ENCODE measurements around the gene SIGLEC12.

DNA sequence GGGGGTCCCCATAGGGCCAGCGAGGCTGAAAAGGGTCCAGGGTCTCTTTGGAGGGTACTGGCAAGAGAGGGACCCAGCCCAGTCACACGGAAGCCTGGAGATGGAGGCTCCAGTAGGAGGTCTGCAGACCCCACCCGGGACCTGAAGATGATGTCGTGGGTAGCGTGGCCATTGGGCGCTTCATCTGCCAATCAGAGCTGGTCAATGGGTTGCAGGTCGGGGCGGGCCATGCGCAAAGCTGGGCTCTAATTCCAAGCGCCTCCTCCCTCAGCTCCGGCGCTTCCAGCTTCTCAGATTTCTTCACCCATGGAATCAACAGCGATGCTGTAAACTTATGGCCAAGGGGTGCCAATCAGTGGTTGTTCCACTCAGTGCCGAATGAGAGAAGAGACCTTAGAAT lies 10.9 kb downstream of the SIGLEC12 start:
- TF ChIP-seq, protein P1, sequence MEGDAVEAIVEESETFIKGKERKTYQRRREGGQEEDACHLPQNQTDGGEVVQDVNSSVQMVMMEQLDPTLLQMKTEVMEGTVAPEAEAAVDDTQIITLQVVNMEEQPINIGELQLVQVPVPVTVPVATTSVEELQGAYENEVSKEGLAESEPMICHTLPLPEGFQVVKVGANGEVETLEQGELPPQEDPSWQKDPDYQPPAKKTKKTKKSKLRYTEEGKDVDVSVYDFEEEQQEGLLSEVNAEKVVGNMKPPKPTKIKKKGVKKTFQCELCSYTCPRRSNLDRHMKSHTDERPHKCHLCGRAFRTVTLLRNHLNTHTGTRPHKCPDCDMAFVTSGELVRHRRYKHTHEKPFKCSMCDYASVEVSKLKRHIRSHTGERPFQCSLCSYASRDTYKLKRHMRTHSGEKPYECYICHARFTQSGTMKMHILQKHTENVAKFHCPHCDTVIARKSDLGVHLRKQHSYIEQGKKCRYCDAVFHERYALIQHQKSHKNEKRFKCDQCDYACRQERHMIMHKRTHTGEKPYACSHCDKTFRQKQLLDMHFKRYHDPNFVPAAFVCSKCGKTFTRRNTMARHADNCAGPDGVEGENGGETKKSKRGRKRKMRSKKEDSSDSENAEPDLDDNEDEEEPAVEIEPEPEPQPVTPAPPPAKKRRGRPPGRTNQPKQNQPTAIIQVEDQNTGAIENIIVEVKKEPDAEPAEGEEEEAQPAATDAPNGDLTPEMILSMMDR (conservative IDR thresholded peaks at IDR 0.05) = no peak
- no peak for TF ChIP-seq ZFX (IDR thresholded peaks at IDR 0.05)

Data from C4-2B (cell line).